Measurements from ENCODE around the gene AMIGO2.

Gene AMIGO2

GRCh38 chr12:47098099-47098498 is 18.3 kb upstream of the AMIGO2 start:
- H2AFZ ChIP-seq (ENCODE audit: low read length, unreplicated experiment) = peak overlapping the region; percentile 91
- H3K4me1 ChIP-seq (ENCODE audit: control insufficient read depth, insufficient read depth, low read length, unreplicated experiment) = peaks cover 50% of the 10 kb centered on the region
- no peaks in the 10 kb centered on the region for H3K27me3 ChIP-seq (ENCODE audit: insufficient read depth, low read length)
- H3K79me2 ChIP-seq (ENCODE audit: control insufficient read depth, insufficient read depth, low read length, unreplicated experiment) = no peaks in the 10 kb centered on the region
- H3K36me3 ChIP-seq (ENCODE audit: insufficient read depth, low read length) = no peaks in the 10 kb centered on the region
- H3K4me3 ChIP-seq (ENCODE audit: low read depth, low read length) = no peak overlapping the region
- no peak overlapping the region for H3K27ac ChIP-seq (ENCODE audit: low read depth, low read length)

- peak overlapping the region; percentile 27; the same call in 1 of the 2 replicates for H3K27ac ChIP-seq (ENCODE audit: low read depth, low read length)
- peaks cover 50% of the 10 kb centered on the region for H3K4me1 ChIP-seq (ENCODE audit: control insufficient read depth, insufficient read depth, low read length, unreplicated experiment)
- no peaks in the 10 kb centered on the region for H3K79me2 ChIP-seq (ENCODE audit: control insufficient read depth, insufficient read depth, low read length, unreplicated experiment)
- no peaks in the 10 kb centered on the region for H3K27me3 ChIP-seq (ENCODE audit: insufficient read depth, low read length)
- peak overlapping the region; percentile 91 for H2AFZ ChIP-seq (ENCODE audit: low read length, unreplicated experiment)
- peak overlapping the region; percentile 27; the same call in 1 of the 2 replicates for H3K4me3 ChIP-seq (ENCODE audit: low read depth, low read length)
- no peaks in the 10 kb centered on the region for H3K36me3 ChIP-seq (ENCODE audit: insufficient read depth, low read length)
Observed at GRCh38 chr12:47097276-47097896, 17.6 kb upstream of the AMIGO2 start.

- H3K4me1 ChIP-seq (ENCODE audit: control insufficient read depth, insufficient read depth, low read length, unreplicated experiment) = peaks cover 50% of the 10 kb centered on the region
Observed at GRCh38 chr12:47095446-47096236, 15.9 kb upstream of the AMIGO2 start.

DNA sequence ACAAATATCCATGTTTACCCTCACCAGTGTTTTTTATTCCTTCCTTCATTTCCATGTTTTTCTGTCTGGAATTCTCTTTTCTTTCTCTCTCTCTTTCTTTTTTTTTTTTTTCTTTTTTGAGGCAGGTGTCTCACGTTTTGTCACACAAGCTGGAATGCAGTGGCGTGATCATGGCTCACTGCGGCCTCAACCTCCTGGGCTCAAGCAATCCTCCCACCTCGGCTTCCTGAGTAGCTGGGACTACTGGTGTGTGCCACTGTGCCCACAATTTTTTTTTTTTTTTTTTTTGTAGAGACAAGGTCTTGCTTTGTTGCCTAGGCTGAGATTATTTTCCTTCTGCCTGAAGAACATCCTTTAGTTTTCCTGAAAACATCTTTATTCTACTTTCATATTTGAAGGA is 15.0 kb upstream of the AMIGO2 start:
- no peaks in the 10 kb centered on the region for H3K36me3 ChIP-seq (ENCODE audit: insufficient read depth, low read length)
- no peak overlapping the region for H3K4me3 ChIP-seq (ENCODE audit: low read depth, low read length)

More at GRCh38 chr12:47095446-47096236, 15.9 kb upstream of the AMIGO2 start:
- H3K27me3 ChIP-seq (ENCODE audit: insufficient read depth, low read length) = no peaks in the 10 kb centered on the region
- H3K79me2 ChIP-seq (ENCODE audit: control insufficient read depth, insufficient read depth, low read length, unreplicated experiment) = no peaks in the 10 kb centered on the region
- no peaks in the 10 kb centered on the region for H3K36me3 ChIP-seq (ENCODE audit: insufficient read depth, low read length)
- peak overlapping the region; percentile 27 for H3K27ac ChIP-seq (ENCODE audit: low read depth, low read length)
- peak overlapping the region; percentile 11 for H2AFZ ChIP-seq (ENCODE audit: low read length, unreplicated experiment)
- peak overlapping the region; percentile 17 for H3K4me3 ChIP-seq (ENCODE audit: low read depth, low read length)

DNA sequence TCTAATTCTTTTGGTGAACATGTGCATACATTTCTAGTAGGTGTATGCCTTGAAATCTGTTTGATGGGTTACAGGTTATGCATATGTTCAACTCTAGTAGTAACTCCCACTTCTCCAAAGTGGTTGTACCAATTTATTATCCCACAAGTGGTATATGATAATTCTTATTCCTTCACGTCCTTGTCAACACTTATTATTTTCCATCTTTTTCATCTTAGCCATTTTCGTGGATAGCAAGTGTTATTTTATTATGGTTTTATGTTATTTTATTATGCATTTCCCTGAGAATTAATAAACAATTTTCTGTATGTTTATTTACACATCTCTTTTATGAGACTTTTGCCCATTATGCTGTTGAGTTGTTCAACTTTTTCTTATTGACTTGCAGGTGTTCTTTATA is 11.2 kb upstream of the AMIGO2 start:
- Histone ChIP-seq H3K36me3 (ENCODE audit: insufficient read depth, low read length) (no peaks in the 10 kb centered on the region), H2AFZ (ENCODE audit: low read length, unreplicated experiment) (no peak overlapping the region), H3K79me2 (ENCODE audit: control insufficient read depth, insufficient read depth, low read length, unreplicated experiment) (no peaks in the 10 kb centered on the region), H3K4me3 (ENCODE audit: low read depth, low read length) (no peak overlapping the region), H3K27me3 (ENCODE audit: insufficient read depth, low read length) (no peaks in the 10 kb centered on the region), H3K4me1 (ENCODE audit: control insufficient read depth, insufficient read depth, low read length, unreplicated experiment) (peaks cover 43% of the 10 kb centered on the region), H3K27ac (ENCODE audit: low read depth, low read length) (no peak overlapping the region)

More for the DNA sequence above, 15.0 kb upstream of the AMIGO2 start:
- H3K27ac ChIP-seq (ENCODE audit: low read depth, low read length) = peak overlapping the region; percentile 27
- H3K79me2 ChIP-seq (ENCODE audit: control insufficient read depth, insufficient read depth, low read length, unreplicated experiment) = no peaks in the 10 kb centered on the region
- peaks cover 42% of the 10 kb centered on the region for H3K4me1 ChIP-seq (ENCODE audit: control insufficient read depth, insufficient read depth, low read length, unreplicated experiment)
- H2AFZ ChIP-seq (ENCODE audit: low read length, unreplicated experiment) = no peak overlapping the region
- no peaks in the 10 kb centered on the region for H3K27me3 ChIP-seq (ENCODE audit: insufficient read depth, low read length)

- no peaks in the 10 kb centered on the region for H3K27me3 ChIP-seq (ENCODE audit: insufficient read depth, low read length)
- H3K79me2 ChIP-seq (ENCODE audit: control insufficient read depth, insufficient read depth, low read length, unreplicated experiment) = no peaks in the 10 kb centered on the region
- no peak overlapping the region for H3K4me3 ChIP-seq (ENCODE audit: low read depth, low read length)
- no peak overlapping the region for H2AFZ ChIP-seq (ENCODE audit: low read length, unreplicated experiment)
- H3K27ac ChIP-seq (ENCODE audit: low read depth, low read length) = peak overlapping the region; percentile 12; the same call in 1 of the 2 replicates
- peaks cover 56% of the 10 kb centered on the region for H3K4me1 ChIP-seq (ENCODE audit: control insufficient read depth, insufficient read depth, low read length, unreplicated experiment)
- H3K36me3 ChIP-seq (ENCODE audit: insufficient read depth, low read length) = no peaks in the 10 kb centered on the region
Observed at GRCh38 chr12:47088021-47088944, 8.5 kb upstream of the AMIGO2 start.

DNA sequence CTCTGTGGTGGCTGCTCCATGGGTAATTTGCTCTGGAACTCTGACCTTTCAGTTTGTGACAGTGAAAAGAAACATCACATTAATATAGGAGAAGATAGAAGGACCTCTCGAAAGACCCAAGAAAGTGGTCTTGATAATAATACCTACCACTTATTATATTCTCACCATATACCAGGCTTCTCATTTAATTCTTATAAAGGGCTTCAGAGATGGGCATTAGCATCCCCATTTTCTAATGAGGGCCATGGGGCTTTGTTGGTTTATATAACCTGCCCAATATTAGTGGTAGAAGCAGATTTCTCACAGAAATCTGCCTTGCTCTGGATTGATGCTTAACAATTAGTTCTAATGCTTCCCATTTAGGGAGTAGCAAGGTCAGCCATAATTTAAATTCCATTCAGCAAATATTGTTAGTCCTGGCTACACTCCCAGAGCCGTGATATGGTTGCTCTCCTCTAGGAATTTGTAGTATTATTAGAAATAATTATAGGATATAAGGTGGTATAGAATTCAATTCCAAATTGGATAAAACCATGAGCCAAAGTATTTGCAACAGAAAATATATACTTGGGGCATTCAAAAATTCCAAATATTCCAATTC is 7.4 kb upstream of the AMIGO2 start:
- Histone ChIP-seq H3K27me3 (ENCODE audit: insufficient read depth, low read length) (no peaks in the 10 kb centered on the region), H3K4me1 (ENCODE audit: control insufficient read depth, insufficient read depth, low read length, unreplicated experiment) (peaks cover 65% of the 10 kb centered on the region), H2AFZ (ENCODE audit: low read length, unreplicated experiment) (no peak overlapping the region), H3K36me3 (ENCODE audit: insufficient read depth, low read length) (no peaks in the 10 kb centered on the region), H3K4me3 (ENCODE audit: low read depth, low read length) (no peak overlapping the region), H3K27ac (ENCODE audit: low read depth, low read length) (peak overlapping the region; percentile 12), H3K79me2 (ENCODE audit: control insufficient read depth, insufficient read depth, low read length, unreplicated experiment) (no peaks in the 10 kb centered on the region)

DNA sequence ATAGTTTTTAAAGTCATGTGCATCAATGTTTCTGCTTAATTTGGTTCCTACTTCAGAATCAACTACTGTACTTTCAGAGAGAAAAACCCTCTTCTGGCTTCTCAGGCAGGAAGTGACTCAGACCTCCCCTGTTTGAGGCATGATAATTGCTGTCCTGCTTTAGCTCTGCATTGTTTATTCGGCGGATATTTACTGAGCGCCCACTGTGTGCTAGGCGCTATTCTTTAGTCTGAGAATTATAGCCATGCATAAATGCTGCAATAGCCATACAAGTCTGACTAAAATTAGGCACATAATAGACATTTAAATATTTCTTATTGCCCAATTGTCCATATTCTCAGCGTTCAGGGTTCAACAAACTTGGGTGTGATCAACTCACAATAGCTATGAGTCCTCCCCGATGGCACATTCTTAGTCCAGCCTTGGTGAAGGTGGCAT is 6.1 kb upstream of the AMIGO2 start:
- Histone ChIP-seq H3K36me3 (ENCODE audit: insufficient read depth, low read length) (no peaks in the 10 kb centered on the region), H2AFZ (ENCODE audit: low read length, unreplicated experiment) (no peak overlapping the region), H3K27ac (ENCODE audit: low read depth, low read length) (peak overlapping the region; percentile 39), H3K27me3 (ENCODE audit: insufficient read depth, low read length) (no peaks in the 10 kb centered on the region), H3K4me3 (ENCODE audit: low read depth, low read length) (peak overlapping the region; percentile 4; the same call in 1 of the 2 replicates), H3K79me2 (ENCODE audit: control insufficient read depth, insufficient read depth, low read length, unreplicated experiment) (no peaks in the 10 kb centered on the region), H3K4me1 (ENCODE audit: control insufficient read depth, insufficient read depth, low read length, unreplicated experiment) (peaks cover 78% of the 10 kb centered on the region)

- Histone ChIP-seq H3K4me1 (ENCODE audit: control insufficient read depth, insufficient read depth, low read length, unreplicated experiment) (peaks cover 78% of the 10 kb centered on the region), H3K27ac (ENCODE audit: low read depth, low read length) (no peak overlapping the region; the same call in 1 of the 2 replicates), H2AFZ (ENCODE audit: low read length, unreplicated experiment) (no peak overlapping the region), H3K36me3 (ENCODE audit: insufficient read depth, low read length) (no peaks in the 10 kb centered on the region), H3K27me3 (ENCODE audit: insufficient read depth, low read length) (no peaks in the 10 kb centered on the region), H3K4me3 (ENCODE audit: low read depth, low read length) (peak overlapping the region; percentile 16; the same call in 1 of the 2 replicates), H3K79me2 (ENCODE audit: control insufficient read depth, insufficient read depth, low read length, unreplicated experiment) (peaks cover under 1% of the 10 kb centered on the region)
Observed at GRCh38 chr12:47084172-47084571, 4.4 kb upstream of the AMIGO2 start.
